GM21825 (cell line): ENCODE measurements around the gene UCHL3.
A peak's percentile ranks its signal among the peaks of the same experiment; 100 is the strongest.

ENCODE experiments used
- ATAC-seq: cut with Tn5 transposase; IDR thresholded peaks from one replicate; pipeline ENCODE4 v1.9.1; 2021; ENCODE audit warnings: mild to moderate bottlenecking, moderate library complexity; ENCODE audit not compliant: unreplicated experiment

Gene UCHL3

GRCh38 chr13:75547917-75548316 lies 1.7 kb upstream of the UCHL3 start:
- ATAC-seq = no peak

- no peak for ATAC-seq
Measured at GRCh38 chr13:75550159-75550567, 572 bp downstream of the UCHL3 start.

- no peak for ATAC-seq
Measured at GRCh38 chr13:75554464-75554863, 4.9 kb downstream of the UCHL3 start.

GRCh38 chr13:75554981-75555380 lies 5.4 kb downstream of the UCHL3 start:
- no peak for ATAC-seq

GRCh38 chr13:75555836-75556235 lies 6.2 kb downstream of the UCHL3 start:
- no peak for ATAC-seq

- no peak for ATAC-seq
Measured at GRCh38 chr13:75556961-75557360, 7.4 kb downstream of the UCHL3 start.

- no peak for ATAC-seq
Measured at GRCh38 chr13:75558145-75558840, 8.7 kb downstream of the UCHL3 start.

- no peak for ATAC-seq
Measured at GRCh38 chr13:75566658-75567057, 17.1 kb downstream of the UCHL3 start.

GRCh38 chr13:75569576-75569975 lies 20.0 kb downstream of the UCHL3 start:
- ATAC-seq = no peak

GRCh38 chr13:75579529-75579928 lies 29.9 kb downstream of the UCHL3 start:
- peak; percentile 63 for ATAC-seq

- ATAC-seq = no peak
Measured at GRCh38 chr13:75581874-75582640, 32.5 kb downstream of the UCHL3 start.

GRCh38 chr13:75583091-75583490 lies 33.5 kb downstream of the UCHL3 start:
- ATAC-seq = no peak

GRCh38 chr13:75585153-75585552 lies 35.6 kb downstream of the UCHL3 start:
- ATAC-seq = no peak

- ATAC-seq = no peak
Measured at GRCh38 chr13:75587679-75588078, 38.1 kb downstream of the UCHL3 start.

- no peak for ATAC-seq
Measured at GRCh38 chr13:75596657-75597182, 47.1 kb downstream of the UCHL3 start.

- ATAC-seq = no peak
Measured at GRCh38 chr13:75600371-75600770, 50.8 kb downstream of the UCHL3 start.

- ATAC-seq = no peak
Measured at GRCh38 chr13:75603038-75603437, 53.4 kb downstream of the UCHL3 start.

- no peak for ATAC-seq
Measured at GRCh38 chr13:75607447-75607846, 57.9 kb downstream of the UCHL3 start.

GRCh38 chr13:75610466-75610865 lies 60.9 kb downstream of the UCHL3 start:
- no peak for ATAC-seq

GRCh38 chr13:75612354-75612753 lies 62.8 kb downstream of the UCHL3 start:
- ATAC-seq = no peak

- no peak for ATAC-seq
Measured at GRCh38 chr13:75617230-75617629, 67.6 kb downstream of the UCHL3 start.

GRCh38 chr13:75618308-75618707 lies 68.7 kb downstream of the UCHL3 start:
- ATAC-seq = no peak
